Right cardiac atrium (tissue), 5 donors: ENCODE measurements around the gene CLDND1. TPM values are rescaled to one million over a fixed set of nuclear protein-coding genes. Genes with fewer than 3 reads are reported as not detected.

ENCODE experiments used
- ATAC-seq, 2 donors: fragments of 200-7000 bp; cut with Tn5 transposase; one replicate each; pipeline versions ENCODE4 v1.8.0 to v1.9.1; 2020; ENCODE audit warnings: moderate library complexity in 2 of 2, mild to moderate bottlenecking in 1 of 2
- DNase-seq, 3 donors: peaks; one replicate each; pipeline ENCODE4 v3.0.0-alpha.2; 2020
- H3K27ac ChIP-seq: one replicate; pipeline ENCODE4 v1.5.1; 2013; ENCODE audit warnings: mild to moderate bottlenecking, low read length, control low read depth, moderate library complexity
- H3K27me3 ChIP-seq: one replicate; pipeline ENCODE4 v1.6.1; 2013; ENCODE audit not compliant: control insufficient read depth, insufficient read depth
- H3K4me1 ChIP-seq: one replicate; pipeline ENCODE4 v1.6.1; 2013; ENCODE audit warnings: low read length; ENCODE audit not compliant: control insufficient read depth, insufficient read depth
- H3K4me3 ChIP-seq: one replicate; pipeline ENCODE4 v1.5.1; 2013; ENCODE audit warnings: low read length, control low read depth
- H3K9me3 ChIP-seq: one replicate; pipeline ENCODE4 v1.6.1; 2013; ENCODE audit warnings: low read length; ENCODE audit not compliant: control insufficient read depth
- WGBS: extraction: QIAGEN DNeasy Blood & Tissue Kit; methylation state at CpG from one replicate; pipeline ENCODE4 v1.1.7; 2013; 5-methylcytosine and 5-hydroxymethylcytosine counted together
- intact Hi-C, 4 donors: fragments of 100-400 bp; cut with DNase I; formaldehyde crosslinking; loops; one replicate each; pipeline versions ENCODE4 v1.11.0 to v1.14.0; 2022 to 2023
- polyA plus RNA-seq: library from polyadenylated mRNA; stranded (reverse); fragments of 200-250 nt; gene quantifications from one replicate; pipeline ENCODE4 v1.2.3, GENCODE V29; 2013
- total RNA-seq, 4 donors: library from RNA; stranded (reverse); fragmentation: NEBNext Ultra II Directional; extraction: Animal tissue kit (Norgen Biotek cat#: 25700); gene quantifications; one replicate each; pipeline ENCODE4 v1.2.1, GENCODE V29; 2021
- donor health status: healthy with polysubstance abuse.
- donor health status: DM: no; HTN: yes; CAD: no.
- donor health status: DM: no; HTN: no; CAD: no.
- donor health status: DM: no; HTN: yes; CAD: no; lungs with severe emphysema.
- donor health status: DM: yes; HTN: yes; CAD: no.

The CLDND1 gene
- total and polyA plus RNA-seq, 5 donors: 64.0 to 103 (median 94.3) TPM

DNA sequence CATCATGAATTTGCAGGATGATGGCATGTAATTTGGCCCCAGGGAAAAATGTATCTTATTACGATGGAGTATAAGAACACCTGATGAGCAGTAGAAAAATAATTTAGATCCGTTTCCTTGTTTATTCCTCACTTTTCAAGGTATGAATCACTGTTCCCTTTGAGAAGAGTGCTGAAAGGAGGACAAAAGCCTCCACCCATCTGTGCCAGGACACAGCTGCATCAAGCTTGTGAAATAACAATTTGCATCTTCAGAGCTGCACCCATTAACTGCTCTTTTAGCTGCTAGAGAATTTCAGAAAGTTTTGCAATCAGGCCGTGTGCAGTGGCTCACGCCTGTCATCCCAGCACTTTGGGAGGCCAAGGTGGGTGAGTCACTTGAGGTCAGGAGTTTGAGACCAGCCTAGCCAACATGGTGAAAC lies 9.6 kb downstream of the CLDND1 start:
- no peak for DNase-seq
- no peak overlapping the region for H3K27ac ChIP-seq
- H3K4me1 ChIP-seq: no peaks in the 10 kb centered on the region
- WGBS: 86% methylated on average over 4 of the region's 4 CpGs
- no peaks in the 10 kb centered on the region for H3K9me3 ChIP-seq
- intact Hi-C loops: no loop called here
- no peaks in the 10 kb centered on the region for H3K27me3 ChIP-seq
- ATAC-seq: no peak
- H3K4me3 ChIP-seq: no peak overlapping the region

DNA sequence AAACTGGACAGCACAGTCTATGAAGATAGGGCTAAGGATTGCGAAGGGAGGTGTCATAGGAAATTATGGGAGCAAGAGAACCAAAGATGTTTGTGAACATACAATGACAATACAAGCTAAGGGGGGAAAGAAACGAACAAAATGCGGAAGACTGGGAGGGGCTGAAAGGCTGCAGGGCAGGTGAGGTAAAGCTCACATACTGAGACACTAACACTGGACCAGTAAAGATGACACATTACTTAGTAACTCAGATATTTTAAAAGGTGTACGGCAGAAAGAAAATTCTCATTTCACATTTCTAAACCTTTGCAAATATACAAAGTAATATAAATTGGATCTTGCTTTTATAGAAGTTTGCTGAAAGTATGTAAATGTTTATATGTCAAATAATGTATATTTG lies 10.1 kb downstream of the CLDND1 start:
- intact Hi-C loops: no loop called here
- H3K4me1 ChIP-seq: no peaks in the 10 kb centered on the region
- H3K9me3 ChIP-seq: no peaks in the 10 kb centered on the region
- ATAC-seq (no peak), DNase-seq (no peak)
- H3K4me3 ChIP-seq: no peak overlapping the region
- 95% methylated on average over 4 of the region's 4 CpGs for WGBS
- H3K27ac ChIP-seq: no peak overlapping the region
- H3K27me3 ChIP-seq: no peaks in the 10 kb centered on the region

DNA sequence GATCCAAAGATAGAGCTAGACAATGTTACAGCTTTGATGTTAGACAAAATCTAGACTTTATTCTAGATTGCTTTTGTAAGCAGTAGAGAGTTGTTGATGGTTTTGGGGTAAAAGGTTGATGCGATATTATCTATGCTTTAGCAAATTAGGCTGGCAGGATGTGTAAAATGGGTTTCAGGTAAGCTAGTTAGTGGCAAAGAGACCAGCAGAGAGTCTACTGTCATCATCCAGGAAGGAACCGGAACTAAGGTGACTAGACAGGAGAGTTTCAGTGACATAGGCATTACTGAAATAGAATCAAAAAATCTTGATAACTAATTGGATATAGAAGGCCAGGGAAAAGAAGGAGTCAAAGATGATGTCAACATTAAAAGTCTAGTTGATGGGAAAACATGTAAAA lies 14.1 kb downstream of the CLDND1 start:
- H3K27me3 ChIP-seq: no peaks in the 10 kb centered on the region
- 98% methylated on average over 2 of the region's 2 CpGs for WGBS
- no peak overlapping the region for H3K4me3 ChIP-seq
- no peaks in the 10 kb centered on the region for H3K4me1 ChIP-seq
- no peak for ATAC-seq
- no peak for DNase-seq
- H3K9me3 ChIP-seq: no peaks in the 10 kb centered on the region
- intact Hi-C loops: no loop called here
- no peak overlapping the region for H3K27ac ChIP-seq

DNA sequence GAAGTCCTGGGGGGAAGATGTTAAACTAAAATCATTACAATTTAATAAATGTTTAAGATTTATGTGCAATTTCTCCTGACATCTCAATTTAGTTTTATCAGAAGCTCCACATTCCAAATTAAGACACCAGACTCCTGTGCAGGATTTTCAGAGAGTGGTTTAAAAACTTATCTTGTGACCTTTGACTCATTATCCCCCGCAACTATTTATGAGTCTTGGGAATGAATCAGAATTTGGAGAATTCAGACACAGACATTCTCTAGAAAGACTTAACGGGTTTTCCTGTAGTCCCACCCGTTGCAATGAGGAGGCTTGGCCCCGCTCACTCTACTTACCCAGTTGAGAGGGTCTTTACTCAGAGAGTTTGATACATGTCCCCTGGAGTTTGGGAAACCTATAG lies 18.2 kb downstream of the CLDND1 start:
- Histone ChIP-seq H3K4me1 (no peaks in the 10 kb centered on the region), H3K27ac (no peak overlapping the region), H3K4me3 (no peak overlapping the region), H3K9me3 (no peaks in the 10 kb centered on the region), H3K27me3 (no peaks in the 10 kb centered on the region)
- 48% methylated on average over 4 of the region's 4 CpGs for WGBS
- DNase-seq (no peak), ATAC-seq (no peak)
- intact Hi-C loops: no loop called here

DNA sequence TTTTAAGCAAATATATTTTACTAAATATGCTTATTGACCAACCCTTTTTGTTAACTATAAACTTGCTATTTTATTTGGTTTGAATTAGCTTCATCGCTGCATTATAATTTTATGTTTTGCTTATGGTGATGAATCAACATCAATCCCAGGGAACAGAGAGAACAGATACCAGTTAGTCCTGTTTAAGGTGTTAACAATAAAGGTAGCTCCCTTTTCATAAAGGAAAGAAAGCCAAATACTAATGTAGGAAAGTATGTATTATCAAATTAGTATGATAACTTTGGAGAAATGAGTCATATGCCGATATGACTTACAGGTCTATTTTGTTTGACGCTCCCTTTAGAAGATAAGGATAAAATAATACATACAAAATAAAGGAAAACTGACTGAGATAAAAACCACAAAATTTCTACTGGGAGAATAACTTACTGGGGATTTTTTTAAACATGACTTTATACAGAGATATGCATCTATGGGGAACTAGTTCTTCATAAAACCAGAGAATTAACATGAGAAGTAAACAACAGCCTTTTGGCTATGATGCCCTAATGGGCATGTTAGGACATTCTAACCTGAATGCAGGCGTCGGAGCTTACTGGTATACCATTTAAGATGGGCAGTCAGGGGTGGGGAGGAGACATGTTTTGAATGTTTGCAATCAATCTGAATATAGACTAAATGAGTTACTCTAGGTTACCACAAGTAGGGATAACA lies 20.7 kb downstream of the CLDND1 start:
- 90% methylated on average over 5 of the region's 5 CpGs for WGBS
- Histone ChIP-seq H3K27ac (no peak overlapping the region), H3K4me1 (no peaks in the 10 kb centered on the region), H3K4me3 (no peak overlapping the region), H3K27me3 (no peaks in the 10 kb centered on the region), H3K9me3 (no peaks in the 10 kb centered on the region)
- intact Hi-C loops: no loop called here
- DNase-seq: no peak
- ATAC-seq: no peak

DNA sequence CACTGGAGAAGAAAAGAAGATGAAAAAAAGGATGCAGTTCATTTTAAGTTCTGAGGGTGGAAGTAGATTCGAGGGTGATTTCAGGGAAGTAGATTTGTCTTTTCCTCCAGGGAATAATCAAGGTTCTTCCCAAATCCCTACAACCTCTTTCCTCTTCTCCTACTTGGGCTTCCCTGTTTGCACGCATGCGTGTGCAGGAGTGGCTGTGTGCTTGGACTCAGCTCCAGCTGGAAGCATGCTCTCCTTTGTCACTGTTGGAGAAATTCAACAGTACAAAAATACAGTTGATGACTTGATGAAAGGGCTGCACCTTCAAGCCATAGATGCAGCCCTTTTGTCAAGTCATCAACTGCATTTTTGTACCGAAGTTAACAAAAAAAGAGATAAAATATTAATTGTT lies 21.4 kb downstream of the CLDND1 start:
- 67% methylated on average over 4 of the region's 4 CpGs for WGBS
- Histone ChIP-seq H3K27ac (no peak overlapping the region), H3K4me3 (no peak overlapping the region), H3K9me3 (no peaks in the 10 kb centered on the region), H3K27me3 (no peaks in the 10 kb centered on the region), H3K4me1 (no peaks in the 10 kb centered on the region)
- intact Hi-C loops: no loop called here
- no peak for DNase-seq
- no peak for ATAC-seq

DNA sequence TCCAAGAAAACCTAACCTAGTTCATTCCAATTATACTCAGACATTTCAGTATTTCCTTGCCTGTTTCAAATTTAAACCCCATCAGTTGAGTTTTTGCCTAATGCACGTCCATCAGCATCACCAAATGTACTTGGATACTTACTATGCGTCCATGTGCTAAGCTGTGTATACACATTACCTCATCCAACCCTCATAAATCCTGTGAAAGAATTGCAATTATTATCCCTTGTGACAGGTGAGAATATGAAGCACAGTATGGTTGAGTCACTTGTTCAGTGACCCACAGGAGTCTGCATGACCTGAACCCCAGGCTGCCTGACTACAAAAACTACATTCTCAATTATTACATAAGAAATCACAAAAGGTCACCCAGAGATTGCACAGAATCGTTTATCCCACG lies 22.7 kb downstream of the CLDND1 start:
- WGBS: 86% methylated on average over 4 of the region's 4 CpGs
- intact Hi-C loops: no loop called here
- Histone ChIP-seq H3K27ac (no peak overlapping the region), H3K9me3 (no peaks in the 10 kb centered on the region), H3K4me3 (no peak overlapping the region), H3K4me1 (no peaks in the 10 kb centered on the region), H3K27me3 (no peaks in the 10 kb centered on the region)
- no peak for DNase-seq
- no peak for ATAC-seq

DNA sequence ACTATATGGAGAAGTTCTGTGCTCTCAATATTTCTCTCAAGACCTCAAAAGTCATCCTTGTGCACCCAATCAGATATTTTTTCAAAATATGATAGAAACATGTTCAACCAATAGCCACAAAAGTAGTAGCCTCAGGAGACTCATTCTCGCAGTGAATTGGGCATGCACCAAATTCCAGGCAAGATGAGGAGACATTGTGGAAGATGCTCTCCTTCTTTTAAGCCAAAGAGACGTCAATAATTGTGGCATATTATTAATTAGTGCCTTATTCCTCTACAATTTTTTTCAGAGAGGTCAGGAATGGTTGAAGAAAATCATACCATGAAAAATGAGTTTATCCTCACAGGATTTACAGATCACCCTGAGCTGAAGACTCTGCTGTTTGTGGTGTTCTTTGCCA lies 25.3 kb downstream of the CLDND1 start, which contains the start of gene OR5K2:
TSS of gene OR5K2 (plus strand) at position 301 of the 400 bp plus-strand sequence. CDS start at position 301, 0 bp downstream.
- H3K27me3 ChIP-seq: no peaks in the 10 kb centered on the region

DNA sequence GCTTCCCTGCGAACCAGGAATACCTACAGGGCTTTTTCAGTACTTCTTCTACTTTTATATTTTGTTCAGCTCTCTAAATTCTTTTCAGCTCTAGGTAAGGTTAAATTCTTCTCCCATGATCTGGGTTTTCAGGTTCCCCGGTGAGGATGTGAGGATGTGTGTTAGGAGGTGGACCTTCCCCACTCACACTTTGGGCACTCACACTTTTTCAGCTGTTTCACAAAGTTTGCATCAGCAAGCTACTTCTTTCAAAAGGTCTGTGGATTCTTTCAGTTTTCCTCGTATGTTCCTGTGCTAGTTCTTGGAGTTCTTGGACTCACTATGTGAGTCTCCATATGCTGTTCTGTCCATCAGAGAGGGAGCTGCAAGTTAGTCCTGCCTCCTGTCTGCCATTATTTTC lies 39.1 kb downstream of the CLDND1 start:
- 86% methylated on average over 3 of the region's 3 CpGs for WGBS
- no peak overlapping the region for H3K27ac ChIP-seq
- H3K4me1 ChIP-seq: no peaks in the 10 kb centered on the region
- DNase-seq (no peak), ATAC-seq (no peak)
- no peaks in the 10 kb centered on the region for H3K27me3 ChIP-seq
- H3K4me3 ChIP-seq: no peak overlapping the region
- peaks cover 3% of the 10 kb centered on the region for H3K9me3 ChIP-seq
- intact Hi-C loops: no loop called here

More for the DNA sequence above, 25.3 kb downstream of the CLDND1 start, which contains the start of gene OR5K2:
- no peak for ATAC-seq
- DNase-seq: no peak
- H3K9me3 ChIP-seq: no peaks in the 10 kb centered on the region
- intact Hi-C loops: no loop called here
- 81% methylated on average over 2 of the region's 2 CpGs for WGBS
- H3K27ac ChIP-seq: no peak within 1 kb of the TSS
- H3K4me3 ChIP-seq: no peak within 1 kb of the TSS
- no peaks in the 10 kb centered on the region for H3K4me1 ChIP-seq

DNA sequence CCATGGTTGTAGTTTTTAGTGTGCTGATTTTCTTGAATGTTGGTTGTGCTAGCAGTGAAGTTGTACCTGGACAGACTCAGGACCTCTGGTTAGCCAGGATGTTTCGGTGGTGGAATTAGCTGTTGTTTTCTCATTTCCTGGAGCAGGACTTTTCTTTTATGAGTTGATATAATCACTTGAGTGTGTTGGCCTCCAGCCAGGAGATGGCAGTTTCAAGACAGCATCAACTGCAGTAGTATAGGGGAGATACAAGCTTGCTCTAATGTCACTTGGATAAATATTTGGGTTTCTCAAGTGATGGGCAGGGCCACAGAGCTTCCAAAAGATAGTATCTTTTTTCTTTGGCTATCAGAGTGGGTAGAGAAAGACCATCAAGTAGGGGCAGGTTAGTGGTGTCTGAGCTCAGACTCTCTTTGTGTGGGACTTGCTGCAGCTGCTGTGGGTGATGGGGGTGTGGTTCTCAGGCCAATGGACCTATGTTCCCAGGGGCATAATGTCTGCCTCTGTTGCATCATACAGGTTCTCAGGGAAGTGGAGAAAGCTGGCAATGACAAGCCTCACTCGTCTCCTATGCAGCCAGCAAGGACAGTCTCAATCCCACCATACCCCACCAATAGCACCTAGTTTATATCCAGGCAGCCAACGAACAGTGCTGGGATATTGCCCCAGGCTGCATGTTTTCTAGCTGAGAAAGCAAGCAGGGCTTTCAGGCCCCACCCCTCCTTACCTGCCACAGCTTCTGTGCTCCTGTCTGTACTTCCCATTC lies 39.8 kb downstream of the CLDND1 start:
- Histone ChIP-seq H3K27me3 (no peaks in the 10 kb centered on the region), H3K4me1 (no peaks in the 10 kb centered on the region), H3K9me3 (peaks cover 3% of the 10 kb centered on the region), H3K27ac (no peak overlapping the region), H3K4me3 (no peak overlapping the region)
- DNase-seq (no peak), ATAC-seq (no peak)
- intact Hi-C loops: no loop called here
- WGBS: 63% methylated on average over 3 of the region's 3 CpGs
